ENCODE measurements around the gene RASA3. TPM values are rescaled to one million over a fixed set of nuclear protein-coding genes. Genes with fewer than 3 reads are reported as not detected.

The RASA3 gene
- total and polyA plus RNA-seq, 10 of the 15 experiments (the other 5 are each of a cell fraction or from before 2014, with no cell fraction given): 0.79 to 33.9 (median 17.6) TPM

DNA sequence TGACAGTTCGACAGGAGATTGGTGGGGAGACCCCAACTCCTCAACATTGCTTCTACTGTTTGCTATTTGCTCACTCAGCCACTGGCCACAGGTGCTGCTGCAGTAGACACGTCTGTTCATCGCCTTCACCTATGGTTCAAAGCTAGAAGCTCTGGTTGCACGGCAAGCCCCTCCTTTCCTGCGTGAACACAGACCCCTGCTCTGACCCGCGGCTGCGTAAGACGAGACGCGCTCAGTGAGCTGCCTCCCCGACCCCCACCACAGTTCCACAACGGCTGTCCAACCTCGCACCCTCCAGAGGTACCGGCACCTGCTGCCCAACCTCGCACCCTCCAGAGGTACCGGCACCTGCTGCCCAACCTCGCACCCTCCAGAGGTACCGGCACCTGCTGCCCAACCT is 6.8 kb downstream of the RASA3 start (continued):
- TF ChIP-seq, protein P1, sequence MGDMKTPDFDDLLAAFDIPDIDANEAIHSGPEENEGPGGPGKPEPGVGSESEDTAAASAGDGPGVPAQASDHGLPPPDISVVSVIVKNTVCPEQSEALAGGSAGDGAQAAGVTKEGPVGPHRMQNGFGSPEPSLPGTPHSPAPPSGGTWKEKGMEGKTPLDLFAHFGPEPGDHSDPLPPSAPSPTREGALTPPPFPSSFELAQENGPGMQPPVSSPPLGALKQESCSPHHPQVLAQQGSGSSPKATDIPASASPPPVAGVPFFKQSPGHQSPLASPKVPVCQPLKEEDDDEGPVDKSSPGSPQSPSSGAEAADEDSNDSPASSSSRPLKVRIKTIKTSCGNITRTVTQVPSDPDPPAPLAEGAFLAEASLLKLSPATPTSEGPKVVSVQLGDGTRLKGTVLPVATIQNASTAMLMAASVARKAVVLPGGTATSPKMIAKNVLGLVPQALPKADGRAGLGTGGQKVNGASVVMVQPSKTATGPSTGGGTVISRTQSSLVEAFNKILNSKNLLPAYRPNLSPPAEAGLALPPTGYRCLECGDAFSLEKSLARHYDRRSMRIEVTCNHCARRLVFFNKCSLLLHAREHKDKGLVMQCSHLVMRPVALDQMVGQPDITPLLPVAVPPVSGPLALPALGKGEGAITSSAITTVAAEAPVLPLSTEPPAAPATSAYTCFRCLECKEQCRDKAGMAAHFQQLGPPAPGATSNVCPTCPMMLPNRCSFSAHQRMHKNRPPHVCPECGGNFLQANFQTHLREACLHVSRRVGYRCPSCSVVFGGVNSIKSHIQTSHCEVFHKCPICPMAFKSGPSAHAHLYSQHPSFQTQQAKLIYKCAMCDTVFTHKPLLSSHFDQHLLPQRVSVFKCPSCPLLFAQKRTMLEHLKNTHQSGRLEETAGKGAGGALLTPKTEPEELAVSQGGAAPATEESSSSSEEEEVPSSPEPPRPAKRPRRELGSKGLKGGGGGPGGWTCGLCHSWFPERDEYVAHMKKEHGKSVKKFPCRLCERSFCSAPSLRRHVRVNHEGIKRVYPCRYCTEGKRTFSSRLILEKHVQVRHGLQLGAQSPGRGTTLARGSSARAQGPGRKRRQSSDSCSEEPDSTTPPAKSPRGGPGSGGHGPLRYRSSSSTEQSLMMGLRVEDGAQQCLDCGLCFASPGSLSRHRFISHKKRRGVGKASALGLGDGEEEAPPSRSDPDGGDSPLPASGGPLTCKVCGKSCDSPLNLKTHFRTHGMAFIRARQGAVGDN (IDR thresholded peaks at IDR 0.05): no peak
- no peak for TF ChIP-seq STAT1 (conservative IDR thresholded peaks at IDR 0.05)

DNA sequence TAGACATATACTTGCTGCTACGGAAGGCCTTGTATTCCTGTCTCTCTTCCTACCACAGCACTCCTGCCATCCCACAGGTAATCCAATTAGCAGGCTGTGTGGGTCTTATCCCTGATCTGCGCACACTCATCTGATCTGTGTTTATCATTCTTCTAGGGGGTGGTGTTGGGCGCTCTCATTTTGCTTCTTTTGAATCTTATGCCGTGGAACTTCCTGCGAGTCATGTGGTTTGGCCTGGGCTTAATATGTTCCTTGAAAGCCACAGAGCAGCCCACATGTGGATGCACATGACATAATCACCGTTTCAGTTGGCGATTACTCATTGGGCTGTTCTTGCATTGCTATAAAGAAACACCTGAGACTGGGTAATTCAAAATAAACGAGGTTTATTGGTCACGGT is 7.5 kb downstream of the RASA3 start:
- no TSS peak for BruUV-seq (replicated peaks)
- Histone ChIP-seq H3K36me3 (ENCODE audit: control insufficient read depth in 2 of 2, insufficient read depth in 2 of 2, low read length in 1 of 2) (no peaks in the 10 kb centered on the region; a peak in 1 of 4 replicates), H3K9ac (ENCODE audit: control insufficient read depth, insufficient read depth, low read length) (no peak overlapping the region), H3K27me3 (replicated peaks in 1 of 2; ENCODE audit: control insufficient read depth in 2 of 2, insufficient read depth in 2 of 2, low read length in 1 of 2) (no peaks in the 10 kb centered on the region), H3K4me1 (ENCODE audit: control insufficient read depth, insufficient read depth, low read length) (peaks cover 38% of the 10 kb centered on the region), H3K9me3 (replicated peaks; ENCODE audit: control insufficient read depth, insufficient read depth, low read length) (no peaks in the 10 kb centered on the region; the same call in 2 of the 3 replicates), H3K27ac (ENCODE audit: control insufficient read depth, insufficient read depth) (no peak overlapping the region), H3K4me2 (ENCODE audit: control insufficient read depth, insufficient read depth) (no peak overlapping the region), H3K4me3 (no peak overlapping the region), H2AFZ (ENCODE audit: control insufficient read depth, low read depth, low read length) (no peak overlapping the region), H4K20me1 (ENCODE audit: control insufficient read depth, insufficient read depth) (no peaks in the 10 kb centered on the region; the same call in 1 of the 2 replicates), H3K79me2 (ENCODE audit: control insufficient read depth, insufficient read depth, low read length) (peaks cover 40% of the 10 kb centered on the region)
- TF ChIP-seq ATF7 (IDR thresholded peaks at IDR 0.05; ENCODE audit: low read depth) (peak; percentile 82), EGR1 (IDR thresholded peaks at IDR 0.05; ENCODE audit: borderline replicate concordance in 1 of 2, low read depth in 2 of 2, low read length in 2 of 2) (peak in 1 of 2 experiments; percentile 18; a peak in 1 of 3 replicates), NFIC (IDR thresholded peaks at IDR 0.05; ENCODE audit: low read depth, low read length) (peak; percentile 55; the same call in 1 of the 2 replicates), BHLHE40 (IDR thresholded peaks at IDR 0.05; ENCODE audit: borderline replicate concordance in 1 of 2, low read depth in 2 of 2, low read length in 1 of 2) (peak; percentile 53 to 56; a peak in 3 of 4 replicates), RUNX3 (IDR thresholded peaks at IDR 0.05; ENCODE audit: low read length) (peak; percentile 91), MEF2A (IDR thresholded peaks at IDR 0.05; ENCODE audit: insufficient read depth, low read depth, low read length) (0 out of 2 replicates have a peak, but pooled peaks have one; percentile 22), RAD51 (IDR thresholded peaks at IDR 0.05) (peak; percentile 49; the same call in 1 of the 2 replicates), ETV6 (conservative IDR thresholded peaks at IDR 0.05 in 1 of 2, IDR thresholded peaks at IDR 0.05 in 1 of 2; ENCODE audit: borderline replicate concordance in 1 of 2, low read depth in 1 of 2) (peak in 1 of 2 experiments; percentile 37; a peak in 1 of 4 replicates), EED (IDR thresholded peaks at IDR 0.05; ENCODE audit: low read depth) (peak; percentile 53), NR2C1 (IDR thresholded peaks at IDR 0.05) (no peak)
- TF ChIP-seq, protein P2, sequence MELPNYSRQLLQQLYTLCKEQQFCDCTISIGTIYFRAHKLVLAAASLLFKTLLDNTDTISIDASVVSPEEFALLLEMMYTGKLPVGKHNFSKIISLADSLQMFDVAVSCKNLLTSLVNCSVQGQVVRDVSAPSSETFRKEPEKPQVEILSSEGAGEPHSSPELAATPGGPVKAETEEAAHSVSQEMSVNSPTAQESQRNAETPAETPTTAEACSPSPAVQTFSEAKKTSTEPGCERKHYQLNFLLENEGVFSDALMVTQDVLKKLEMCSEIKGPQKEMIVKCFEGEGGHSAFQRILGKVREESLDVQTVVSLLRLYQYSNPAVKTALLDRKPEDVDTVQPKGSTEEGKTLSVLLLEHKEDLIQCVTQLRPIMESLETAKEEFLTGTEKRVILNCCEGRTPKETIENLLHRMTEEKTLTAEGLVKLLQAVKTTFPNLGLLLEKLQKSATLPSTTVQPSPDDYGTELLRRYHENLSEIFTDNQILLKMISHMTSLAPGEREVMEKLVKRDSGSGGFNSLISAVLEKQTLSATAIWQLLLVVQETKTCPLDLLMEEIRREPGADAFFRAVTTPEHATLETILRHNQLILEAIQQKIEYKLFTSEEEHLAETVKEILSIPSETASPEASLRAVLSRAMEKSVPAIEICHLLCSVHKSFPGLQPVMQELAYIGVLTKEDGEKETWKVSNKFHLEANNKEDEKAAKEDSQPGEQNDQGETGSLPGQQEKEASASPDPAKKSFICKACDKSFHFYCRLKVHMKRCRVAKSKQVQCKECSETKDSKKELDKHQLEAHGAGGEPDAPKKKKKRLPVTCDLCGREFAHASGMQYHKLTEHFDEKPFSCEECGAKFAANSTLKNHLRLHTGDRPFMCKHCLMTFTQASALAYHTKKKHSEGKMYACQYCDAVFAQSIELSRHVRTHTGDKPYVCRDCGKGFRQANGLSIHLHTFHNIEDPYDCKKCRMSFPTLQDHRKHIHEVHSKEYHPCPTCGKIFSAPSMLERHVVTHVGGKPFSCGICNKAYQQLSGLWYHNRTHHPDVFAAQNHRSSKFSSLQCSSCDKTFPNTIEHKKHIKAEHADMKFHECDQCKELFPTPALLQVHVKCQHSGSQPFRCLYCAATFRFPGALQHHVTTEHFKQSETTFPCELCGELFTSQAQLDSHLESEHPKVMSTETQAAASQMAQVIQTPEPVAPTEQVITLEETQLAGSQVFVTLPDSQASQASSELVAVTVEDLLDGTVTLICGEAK (IDR thresholded peaks at IDR 0.05; ENCODE audit: borderline replicate concordance): no peak
- RAD21 ChIA-PET (ENCODE audit: unreplicated experiment): no interaction called here
- CTCF ChIA-PET: no interaction called here
- intact Hi-C loops (cut with micrococcal nuclease; ENCODE audit: unreplicated experiment) (loop anchor here (5.0 kb wide), 1 partner anchor 78 kb away; no protein-coding TSS in a partner anchor), in situ Hi-C loops (cut with MboI) (loop anchor here (5.0 kb wide), 1 partner anchor 58 kb away; no protein-coding TSS in a partner anchor)
- peak; percentile 47 for FAIRE-seq
- 36% methylated on average over 9 of the region's 9 CpGs for WGBS (ENCODE audit: insufficient coverage, insufficient replicate concordance, low lambda C conversion rate, missing lambda C conversion rate)
- ATAC-seq: peak; percentile 27
- SMC1A ChIA-PET (ENCODE audit: uncharacterized antibody, unreplicated experiment): interaction anchor here (1.0 kb wide), 2 partner anchors 26 to 104 kb away, joined by 3 read pairs; no protein-coding TSS in a partner anchor
- DNase-seq (ENCODE audit: low read depth, low spot score): no peak
- POLR2A ChIA-PET: no interaction called here

Measured in GM12878 (cell line).